H1 (cell line): Measurements from ENCODE around the gene UCP2. TPM values are rescaled to one million over a fixed set of nuclear protein-coding genes. Genes with fewer than 3 reads are reported as not detected.

Experiments used
- CTCF ChIA-PET: fragments of 300-600 bp; sonication (Branson Sonifier 250); formaldehyde crosslinking; loops from one replicate; lab custom pipeline; 2021; ENCODE audit not compliant: partially characterized antibody; lab: Charles Lee
- POLR2A ChIA-PET: fragments of 300-600 bp; sonication (Branson Sonifier 250); formaldehyde crosslinking; loops from one replicate; lab custom pipeline; 2021; ENCODE audit warnings: inconsistent platforms; ENCODE audit not compliant: partially characterized antibody; lab: Charles Lee
- DNase-seq, 2 experiments: peaks; one replicate each; pipeline versions ENCODE4 v3.0.0 to v3.0.0-alpha.2; 2010 to 2022; ENCODE audit warnings: low spot score in 2 of 2, low read depth in 1 of 2, mixed read lengths in 1 of 2
- FAIRE-seq: peaks from 2 replicates; lab custom pipeline; 2011; peaks lifted over from hg19 to GRCh38; lab: Jason Lieb, UNC
- H2AFZ ChIP-seq: 2 replicates; pipeline ENCODE4 v1.8.1; 2012; ENCODE audit warnings: low read length, inconsistent platforms
- H2AK5ac ChIP-seq: 2 replicates; pipeline ENCODE4 v1.6.1; 2013; ENCODE audit warnings: low read depth, low read length
- H2BK120ac ChIP-seq: replicated peaks from 2 replicates; pipeline ENCODE3; 2013; ENCODE audit warnings: low read depth, low read length, inconsistent platforms
- H2BK12ac ChIP-seq: 2 replicates; pipeline ENCODE4 v1.6.1; 2013; ENCODE audit warnings: low read depth, low read length
- H2BK15ac ChIP-seq: 2 replicates; pipeline ENCODE4 v1.6.1; 2013; ENCODE audit warnings: low read length
- H2BK20ac ChIP-seq: 2 replicates; pipeline ENCODE4 v1.6.1; 2013; ENCODE audit warnings: low read length
- H2BK5ac ChIP-seq: 2 replicates; pipeline ENCODE4 v1.6.1; 2013; ENCODE audit warnings: low read depth, low read length
- H3K14ac ChIP-seq: 2 replicates; pipeline ENCODE4 v1.6.1; 2013; ENCODE audit warnings: inconsistent platforms; ENCODE audit not compliant: insufficient read length
- H3K18ac ChIP-seq: 2 replicates; pipeline ENCODE4 v1.6.1; 2013; ENCODE audit warnings: low read length; ENCODE audit errors: extremely low read depth
- H3K23ac ChIP-seq: 2 replicates; pipeline ENCODE4 v1.6.1; 2013; ENCODE audit warnings: inconsistent platforms; ENCODE audit not compliant: insufficient read length
- H3K23me2 ChIP-seq: 2 replicates; pipeline ENCODE4 v1.6.1; 2013; ENCODE audit warnings: low read depth, low read length
- H3K27ac ChIP-seq: 2 replicates; pipeline ENCODE4 v1.6.1; 2011; ENCODE audit warnings: low read depth, low read length, inconsistent platforms
- H3K27me3 ChIP-seq, 4 experiments: replicated peaks in 1 of 4; 1 replicate in 1 of 4; 2 replicates in 3 of 4; pipeline versions ENCODE4 v1.6.1 to v1.8.1; 2011 to 2013; ENCODE audit warnings: low read length in 3 of 4, mild to moderate bottlenecking in 3 of 4, inconsistent platforms in 2 of 4, mixed read lengths in 2 of 4, moderate library complexity in 1 of 4; ENCODE audit not compliant: control insufficient read depth in 3 of 4, insufficient read depth in 3 of 4; ENCODE audit errors: extremely low read depth in 1 of 4
- H3K36me3 ChIP-seq, 4 experiments: 2 replicates each; pipeline versions ENCODE4 v1.6.1 to v1.8.1; 2011 to 2013; ENCODE audit warnings: mild to moderate bottlenecking in 4 of 4, low read length in 3 of 4, moderate library complexity in 2 of 4, control low read depth in 1 of 4, inconsistent platforms in 1 of 4; ENCODE audit not compliant: insufficient read depth in 4 of 4, control insufficient read depth in 2 of 4
- H3K4ac ChIP-seq: replicated peaks from 2 replicates; pipeline ENCODE3; 2013; ENCODE audit warnings: low read length, low read depth, mixed read lengths, inconsistent platforms; ENCODE audit not compliant: insufficient read length
- H3K4me1 ChIP-seq, 4 experiments: replicated peaks in 1 of 4; 1 replicate in 1 of 4; 2 replicates in 3 of 4; pipeline versions ENCODE4 v1.6.1 to v1.8.1; 2011 to 2013; ENCODE audit warnings: low read length in 3 of 4, inconsistent platforms in 2 of 4, mixed read lengths in 1 of 4; ENCODE audit not compliant: insufficient read depth in 4 of 4, control insufficient read depth in 3 of 4
- H3K4me2 ChIP-seq, 2 experiments: 2 replicates each; pipeline versions ENCODE4 v1.6.1 to v1.8.1; 2011 to 2013; ENCODE audit warnings: low read depth in 2 of 2, low read length in 2 of 2, control low read depth in 1 of 2, inconsistent platforms in 1 of 2, mild to moderate bottlenecking in 1 of 2; ENCODE audit not compliant: insufficient read depth in 1 of 2
- H3K4me3 ChIP-seq, 4 experiments: fragments of 200-600, 300-600 bp in 1 of 4; sonication (generic), shearing (Covaris generic), sonication (Bioruptor Twin) in 1 of 4; 2 replicates each; pipeline versions ENCODE4 v1.5.1 to v1.8.1; 2011 to 2016; ENCODE audit warnings: low read length in 4 of 4, low read depth in 3 of 4, control low read depth in 2 of 4, inconsistent platforms in 2 of 4, mild to moderate bottlenecking in 2 of 4, mixed read lengths in 1 of 4, moderate library complexity in 1 of 4; ENCODE audit not compliant: insufficient read depth in 2 of 4; ENCODE audit errors: extremely low read depth in 1 of 4
- H3K56ac ChIP-seq: replicated peaks from 2 replicates; pipeline ENCODE3; 2013; ENCODE audit warnings: low read depth, mild to moderate bottlenecking, mixed read lengths, low read length, inconsistent platforms; ENCODE audit not compliant: insufficient read length
- H3K79me1 ChIP-seq: 2 replicates; pipeline ENCODE4 v1.6.1; 2013; ENCODE audit warnings: low read depth, low read length, control low read depth
- H3K79me2 ChIP-seq, 2 experiments: 2 replicates each; pipeline versions ENCODE4 v1.6.1 to v1.8.1; 2012 to 2013; ENCODE audit warnings: low read length in 2 of 2, mild to moderate bottlenecking in 2 of 2, inconsistent platforms in 1 of 2; ENCODE audit not compliant: insufficient read depth in 2 of 2, control insufficient read depth in 1 of 2
- H3K9ac ChIP-seq, 4 experiments: replicated peaks in 1 of 4; 1 replicate in 1 of 4; 2 replicates in 3 of 4; pipeline versions ENCODE4 v1.6.1 to v1.8.1; 2011 to 2013; ENCODE audit warnings: low read depth in 3 of 4, low read length in 3 of 4, control low read depth in 2 of 4, mild to moderate bottlenecking in 2 of 4, moderate library complexity in 2 of 4, inconsistent platforms in 1 of 4; ENCODE audit errors: extremely low read depth in 1 of 4
- H3K9me3 ChIP-seq, 2 experiments: 2 replicates each; pipeline versions ENCODE4 v1.6.1 to v1.8.1; 2012 to 2013; ENCODE audit warnings: mild to moderate bottlenecking in 2 of 2, moderate library complexity in 2 of 2, control low read depth in 1 of 2, inconsistent platforms in 1 of 2, low read depth in 1 of 2, low read length in 1 of 2, mixed read lengths in 1 of 2; ENCODE audit not compliant: insufficient read depth in 2 of 2
- H4K20me1 ChIP-seq, 2 experiments: replicated peaks in 1 of 2; 2 replicates each; pipeline versions ENCODE3 to v1.8.1; 2011 to 2013; ENCODE audit warnings: inconsistent platforms in 2 of 2, low read length in 2 of 2, mild to moderate bottlenecking in 1 of 2; ENCODE audit not compliant: insufficient read depth in 2 of 2, control insufficient read depth in 1 of 2
- H4K5ac ChIP-seq: 2 replicates; pipeline ENCODE4 v1.6.1; 2013; ENCODE audit warnings: low read length, low read depth, mixed read lengths, inconsistent platforms; ENCODE audit not compliant: insufficient read length
- H4K8ac ChIP-seq: 2 replicates; pipeline ENCODE4 v1.8.0; 2013; ENCODE audit warnings: mild to moderate bottlenecking, moderate library complexity, low read length, inconsistent platforms; ENCODE audit not compliant: insufficient read depth; ENCODE audit errors: extremely low read depth
- H4K91ac ChIP-seq: replicated peaks from 2 replicates; pipeline ENCODE3; 2013; ENCODE audit warnings: low read length, mixed read lengths, inconsistent platforms; ENCODE audit not compliant: insufficient read length
- CBX5 ChIP-seq: fragments of 300-800, 300-1000 bp; sonication (generic); IDR thresholded peaks from 2 replicates; pipeline ENCODE4 v1.7.1; 2016; ENCODE audit warnings: antibody characterized with exemption, low read length, low read depth
- CBX8 ChIP-seq: fragments of 300-800, 300-1000 bp; sonication (generic); IDR thresholded peaks from 2 replicates; pipeline ENCODE4 v1.7.1; 2016; ENCODE audit warnings: low read depth, low read length, borderline replicate concordance
- CEBPB ChIP-seq: IDR thresholded peaks from 2 replicates; pipeline ENCODE4 v1.6.1; 2012; ENCODE audit warnings: low read depth, low read length
- CREB1 ChIP-seq: IDR thresholded peaks from 2 replicates; pipeline ENCODE4 v1.6.1; 2012; ENCODE audit warnings: inconsistent platforms
- CTBP2 ChIP-seq: IDR thresholded peaks from 2 replicates; pipeline ENCODE4 v1.7.0; 2011; ENCODE audit warnings: borderline replicate concordance, mild to moderate bottlenecking, moderate library complexity, mixed read lengths, low read length; ENCODE audit not compliant: insufficient read depth, insufficient read length
- CTCF ChIP-seq, 3 experiments: IDR thresholded peaks; 1 replicate in 2 of 3; 2 replicates in 1 of 3; pipeline versions ENCODE4 v1.5.1 to v1.6.1; 2011; ENCODE audit warnings: low read length in 3 of 3, mild to moderate bottlenecking in 3 of 3, inconsistent platforms in 2 of 3, low read depth in 1 of 3, moderate library complexity in 1 of 3; ENCODE audit not compliant: insufficient read depth in 1 of 3; ENCODE audit errors: control extremely low read depth in 1 of 3
- GTF2F1 ChIP-seq: IDR thresholded peaks from 2 replicates; pipeline ENCODE4 v1.6.1; 2012; ENCODE audit warnings: low read depth, low read length, improper control_type of control experiment, borderline replicate concordance
- KDM5A ChIP-seq: fragments of 200-600 bp; IDR thresholded peaks from 2 replicates; pipeline ENCODE4 v1.7.1; 2012; ENCODE audit warnings: mild to moderate bottlenecking, low read length, inconsistent platforms, mixed read lengths
- RNF2 ChIP-seq: fragments of 200-900, 300-1000 bp; sonication (generic); IDR thresholded peaks from 2 replicates; pipeline ENCODE4 v1.7.1; 2016; ENCODE audit warnings: borderline replicate concordance, low read depth, mild to moderate bottlenecking, antibody characterized with exemption, low read length; ENCODE audit not compliant: poor library complexity, severe bottlenecking; ENCODE audit errors: missing control alignments
- SIN3A ChIP-seq, 2 experiments: IDR thresholded peaks in 1 of 2; conservative IDR thresholded peaks in 1 of 2; 2 replicates each; pipeline ENCODE4 v1.6.1; 2011 to 2012; ENCODE audit warnings: low read length in 2 of 2, improper control_type of control experiment in 1 of 2, low read depth in 1 of 2, mild to moderate bottlenecking in 1 of 2
- TAF7 ChIP-seq: optimal IDR thresholded peaks from 2 replicates; pipeline ENCODE3; 2011; ENCODE audit warnings: low read depth, mild to moderate bottlenecking, inconsistent platforms, low read length, moderate library complexity, borderline replicate concordance
- WGBS, 2 experiments: shearing (Covaris generic) in 1 of 2; methylation state at CpG; one replicate each; pipeline versions ENCODE4 v1.1.6 to v1.1.7; 2013 to 2015; ENCODE audit warnings: low lambda C conversion rate in 2 of 2, mixed read lengths in 2 of 2, inconsistent platforms in 1 of 2, low coverage in 1 of 2, missing lambda C conversion rate in 1 of 2; ENCODE audit not compliant: insufficient replicate concordance in 2 of 2, insufficient coverage in 1 of 2, insufficient read length in 1 of 2; ENCODE audit errors: extremely low coverage in 1 of 2, missing lambda C conversion rate in 1 of 2; 5-methylcytosine and 5-hydroxymethylcytosine counted together
- polyA plus RNA-seq, 7 experiments: library from polyadenylated mRNA; depleted of rRNA in 3 of 7; stranded (reverse) in 5 of 7; unstranded in 2 of 7; fragments of >200 nt in 5 of 7; fragments of 200-250 nt in 2 of 7; gene quantifications; 1 replicate in 5 of 7; 2 replicates in 1 of 7; 4 replicates in 1 of 7; pipeline versions ENCODE4 v1.2.1 to v1.2.3, GENCODE V29; 2011 to 2013; ENCODE audit warnings: missing spikeins in 2 of 7, mixed read lengths in 2 of 7
- total RNA-seq: library from RNA; stranded (reverse); fragmentation: NEBNext Ultra II Directional; extraction: Animal tissue kit (Norgen Biotek cat#: 25700); gene quantifications from 2 replicates; pipeline ENCODE4 v1.2.1, GENCODE V29; 2021

Gene UCP2
- total and polyA plus RNA-seq, 2 of the 8 experiments (the other 6 are each of a cell fraction or from before 2014, with no cell fraction given) = 46.2 to 55.2 TPM

- no peak for FAIRE-seq
- no peak overlapping the region for H2BK5ac ChIP-seq
- POLR2A ChIA-PET = interaction anchor here (1.9 to 2.6 kb wide), 2 partner anchors 10 to 16 kb away, joined by 11 read pairs; partner anchors contain the start of gene UCP2
- TF ChIP-seq CBX5 = no peak
- TF ChIP-seq CEBPB = no peak
- no peak for TF ChIP-seq GTF2F1
- no peak for TF ChIP-seq SIN3A (conservative IDR thresholded peaks at IDR 0.05 in 1 of 2, IDR thresholded peaks at IDR 0.05 in 1 of 2; ENCODE audit: low read depth in 1 of 2, low read length in 2 of 2)
- no peak for TF ChIP-seq CTCF (IDR thresholded peaks at IDR 0.05; ENCODE audit: control extremely low read depth in 1 of 3, insufficient read depth in 1 of 3, low read depth in 1 of 3, low read length in 3 of 3)
- no peak for TF ChIP-seq CREB1
- no peak for TF ChIP-seq TAF7
- no peak for TF ChIP-seq CTBP2
- TF ChIP-seq KDM5A = no peak
- no peak for TF ChIP-seq RNF2
- no peak for TF ChIP-seq CBX8
These were observed 16.9 kb downstream of the UCP2 start for GRCh38 chr11:73965764-73966121.

More at GRCh38 chr11:73965764-73966121, 16.9 kb downstream of the UCP2 start:
- Histone ChIP-seq H2AK5ac (no peak overlapping the region), H3K56ac (no peak overlapping the region), H3K4me3 (no peak overlapping the region), H4K5ac (no peak overlapping the region), H4K20me1 (no peaks in the 10 kb centered on the region), H2AFZ (no peak overlapping the region), H2BK12ac (no peak overlapping the region), H3K27ac (no peak overlapping the region), H3K4me1 (no peaks in the 10 kb centered on the region), H4K8ac (no peak overlapping the region), H2BK120ac (no peak overlapping the region), H4K91ac (no peak overlapping the region), H3K4me2 (no peak overlapping the region), H3K4ac (no peak overlapping the region), H3K14ac (no peak overlapping the region), H3K23ac (no peak overlapping the region), H3K9ac (no peak overlapping the region), H3K79me1 (no peaks in the 10 kb centered on the region), H3K23me2 (no peaks in the 10 kb centered on the region; the same call in 1 of the 2 replicates), H3K79me2 (no peaks in the 10 kb centered on the region), H2BK20ac (no peak overlapping the region), H3K9me3 (no peaks in the 10 kb centered on the region), H3K27me3 (no peaks in the 10 kb centered on the region; a peak in 1 of 7 replicates), H2BK15ac (no peak overlapping the region), H3K18ac (no peak overlapping the region), H3K36me3 (no peaks in the 10 kb centered on the region)
- DNase-seq = no peak
- WGBS, 2 experiments = 85% methylated on average over 2 of the region's 2 CpGs; no CpG with 5 or more reads in 1 of the 2 experiments
- CTCF ChIA-PET = interaction anchor here (0.6 to 2.9 kb wide), 4 partner anchors 8 to 176 kb away, joined by 3 to 8 read pairs (median 3); no protein-coding TSS in a partner anchor
